DOHH2 (cell line): ENCODE measurements around the gene BCL2.

ENCODE experiments used
- CTCF ChIP-seq: fragments of 200-600 bp; sonication (generic); IDR thresholded peaks from one replicate; pipeline ENCODE4 v1.5.1; 2014; ENCODE audit warnings: antibody characterized with exemption, mild to moderate bottlenecking, low read depth, low read length; ENCODE audit not compliant: poor library complexity, severe bottlenecking
- EZH2phosphoT487 ChIP-seq: fragments of 200-600 bp; sonication (generic); IDR thresholded peaks from 2 replicates; pipeline ENCODE4 v1.6.1; 2017; ENCODE audit warnings: borderline replicate concordance, mild to moderate bottlenecking, antibody characterized with exemption, low read length, moderate library complexity, mixed read lengths

DNA sequence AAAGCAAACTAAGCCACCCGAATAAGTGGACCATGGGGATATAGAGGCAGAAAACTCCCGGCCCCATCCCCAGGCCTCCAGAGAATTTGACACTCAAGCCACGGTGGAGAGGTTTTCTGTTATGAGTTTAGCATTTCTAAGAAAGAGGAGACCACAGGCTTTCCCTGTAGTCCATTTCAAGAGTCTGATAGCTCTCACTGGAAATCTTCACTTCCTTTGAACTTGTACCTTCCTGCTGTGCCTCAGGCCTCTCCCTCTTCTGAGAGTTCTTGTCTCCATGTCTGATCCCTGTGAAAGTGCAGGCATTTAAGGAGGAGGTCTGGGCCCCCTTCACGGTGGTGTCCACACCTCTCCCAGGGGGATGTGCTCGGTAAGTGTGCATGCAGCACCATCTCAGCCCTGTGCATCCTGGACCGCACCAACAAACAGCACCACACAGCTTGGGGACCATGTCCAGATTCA is 113.7 kb downstream of the BCL2 start:
- no peak for TF ChIP-seq CTCF
- TF ChIP-seq EZH2phosphoT487, result no peak
